Measurements from ENCODE around the gene BPIFB1. TPM values are rescaled to one million over a fixed set of nuclear protein-coding genes. Genes with fewer than 3 reads are reported as not detected.

The BPIFB1 gene
- polyA plus RNA-seq, 1 donor (not counting 4 experiments of a cell fraction or from before 2014, with no cell fraction given) = not detected

DNA sequence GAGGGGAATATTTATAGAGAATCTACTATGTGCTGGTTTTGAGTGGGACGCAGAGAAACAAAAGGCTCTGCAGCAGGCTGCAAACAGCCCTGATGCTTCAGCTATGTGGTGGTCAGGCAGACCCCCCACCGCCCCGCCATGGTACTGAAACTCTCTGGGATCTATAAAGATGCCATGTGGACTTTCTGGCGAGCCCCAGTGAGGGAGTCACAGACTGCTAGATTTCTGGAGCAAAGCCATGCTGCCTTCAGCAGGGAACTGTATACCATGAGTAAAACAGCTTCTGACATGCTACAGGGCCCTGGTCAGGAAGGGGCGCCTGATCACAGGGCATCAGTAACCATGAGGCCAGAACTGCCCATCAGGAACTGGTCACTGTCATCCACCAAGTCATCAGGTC is 19.2 kb upstream of the BPIFB1 start:
- DNase-seq (ENCODE audit: low read depth, low spot score) (no peak), FAIRE-seq (no peak)
- Histone ChIP-seq H3K27ac (ENCODE audit: control insufficient read depth, insufficient read depth, low read length) (no peak overlapping the region), H3K4me3 (ENCODE audit: control insufficient read depth in 2 of 3, extremely low read depth in 1 of 3, insufficient read depth in 2 of 3, low read depth in 1 of 3, low read length in 3 of 3) (no peak overlapping the region), H3K4me2 (ENCODE audit: control insufficient read depth, extremely low read depth, insufficient read depth, low read depth, low read length) (no peak overlapping the region), H3K79me2 (ENCODE audit: control insufficient read depth, insufficient read depth, low read length) (no peaks in the 10 kb centered on the region), H3K9ac (ENCODE audit: control insufficient read depth, extremely low read depth, insufficient read depth, low read length) (no peak overlapping the region), H3K36me3 (ENCODE audit: control insufficient read depth in 2 of 2, extremely low read depth in 1 of 2, insufficient read depth in 2 of 2, low read length in 2 of 2) (no peaks in the 10 kb centered on the region), H4K20me1 (ENCODE audit: control insufficient read depth, extremely low read depth, insufficient read depth, low read length) (no peaks in the 10 kb centered on the region), H3K27me3 (ENCODE audit: control insufficient read depth, extremely low read depth, insufficient read depth, low read length) (peaks cover 4% of the 10 kb centered on the region), H3K9me1 (ENCODE audit: control insufficient read depth, extremely low read depth, insufficient read depth, low read length) (no peaks in the 10 kb centered on the region), H3K4me1 (ENCODE audit: control insufficient read depth, extremely low read depth, insufficient read depth, low read length) (no peaks in the 10 kb centered on the region), H2AFZ (ENCODE audit: control insufficient read depth, low read length) (no peak overlapping the region), H3K9me3 (ENCODE audit: control insufficient read depth, low read depth, low read length) (no peaks in the 10 kb centered on the region)
- dilution Hi-C loops (cut with MboI; ENCODE audit: extremely low pct_ligation_motif_present, low sequenced_read_pairs) = no loop called here
- TF ChIP-seq, protein P1, sequence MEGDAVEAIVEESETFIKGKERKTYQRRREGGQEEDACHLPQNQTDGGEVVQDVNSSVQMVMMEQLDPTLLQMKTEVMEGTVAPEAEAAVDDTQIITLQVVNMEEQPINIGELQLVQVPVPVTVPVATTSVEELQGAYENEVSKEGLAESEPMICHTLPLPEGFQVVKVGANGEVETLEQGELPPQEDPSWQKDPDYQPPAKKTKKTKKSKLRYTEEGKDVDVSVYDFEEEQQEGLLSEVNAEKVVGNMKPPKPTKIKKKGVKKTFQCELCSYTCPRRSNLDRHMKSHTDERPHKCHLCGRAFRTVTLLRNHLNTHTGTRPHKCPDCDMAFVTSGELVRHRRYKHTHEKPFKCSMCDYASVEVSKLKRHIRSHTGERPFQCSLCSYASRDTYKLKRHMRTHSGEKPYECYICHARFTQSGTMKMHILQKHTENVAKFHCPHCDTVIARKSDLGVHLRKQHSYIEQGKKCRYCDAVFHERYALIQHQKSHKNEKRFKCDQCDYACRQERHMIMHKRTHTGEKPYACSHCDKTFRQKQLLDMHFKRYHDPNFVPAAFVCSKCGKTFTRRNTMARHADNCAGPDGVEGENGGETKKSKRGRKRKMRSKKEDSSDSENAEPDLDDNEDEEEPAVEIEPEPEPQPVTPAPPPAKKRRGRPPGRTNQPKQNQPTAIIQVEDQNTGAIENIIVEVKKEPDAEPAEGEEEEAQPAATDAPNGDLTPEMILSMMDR (optimal IDR thresholded peaks at IDR 0.05 in 1 of 3, IDR thresholded peaks at IDR 0.05 in 1 of 3, conservative IDR thresholded peaks at IDR 0.05 in 1 of 3; ENCODE audit: extremely low read depth in 1 of 3, insufficient read depth in 2 of 3, low read length in 3 of 3) = no peak
- no peak for TF ChIP-seq EZH2 (IDR thresholded peaks at IDR 0.05; ENCODE audit: low read length)

- H3K27ac ChIP-seq (ENCODE audit: control insufficient read depth, insufficient read depth, low read length) = no peak overlapping the region
- no peaks in the 10 kb centered on the region for H3K9me1 ChIP-seq (ENCODE audit: control insufficient read depth, extremely low read depth, insufficient read depth, low read length)
- H3K9me3 ChIP-seq (ENCODE audit: control insufficient read depth, low read depth, low read length) = no peaks in the 10 kb centered on the region
- H3K79me2 ChIP-seq (ENCODE audit: control insufficient read depth, insufficient read depth, low read length) = no peaks in the 10 kb centered on the region
- no peaks in the 10 kb centered on the region for H3K27me3 ChIP-seq (ENCODE audit: control insufficient read depth, extremely low read depth, insufficient read depth, low read length)
- H3K4me2 ChIP-seq (ENCODE audit: control insufficient read depth, extremely low read depth, insufficient read depth, low read depth, low read length) = no peak overlapping the region
- H3K36me3 ChIP-seq (ENCODE audit: control insufficient read depth in 2 of 2, extremely low read depth in 1 of 2, insufficient read depth in 2 of 2, low read length in 2 of 2) = no peaks in the 10 kb centered on the region
- FAIRE-seq (no peak), DNase-seq (ENCODE audit: low read depth, low spot score) (no peak)
- no peak overlapping the region for H3K9ac ChIP-seq (ENCODE audit: control insufficient read depth, extremely low read depth, insufficient read depth, low read length)
- no peaks in the 10 kb centered on the region for H4K20me1 ChIP-seq (ENCODE audit: control insufficient read depth, extremely low read depth, insufficient read depth, low read length)
- H2AFZ ChIP-seq (ENCODE audit: control insufficient read depth, low read length) = no peak overlapping the region
- H3K4me1 ChIP-seq (ENCODE audit: control insufficient read depth, extremely low read depth, insufficient read depth, low read length) = no peaks in the 10 kb centered on the region
- no peak for TF ChIP-seq EZH2 (IDR thresholded peaks at IDR 0.05; ENCODE audit: low read length)
- TF ChIP-seq, protein P1 (optimal IDR thresholded peaks at IDR 0.05 in 1 of 3, IDR thresholded peaks at IDR 0.05 in 1 of 3, conservative IDR thresholded peaks at IDR 0.05 in 1 of 3; ENCODE audit: extremely low read depth in 1 of 3, insufficient read depth in 2 of 3, low read length in 3 of 3) = no peak
- dilution Hi-C loops (cut with MboI; ENCODE audit: extremely low pct_ligation_motif_present, low sequenced_read_pairs) = no loop called here
- no peak overlapping the region for H3K4me3 ChIP-seq (ENCODE audit: control insufficient read depth in 2 of 3, extremely low read depth in 1 of 3, insufficient read depth in 2 of 3, low read depth in 1 of 3, low read length in 3 of 3)
Observed at GRCh38 chr20:33267701-33268100, 15.3 kb upstream of the BPIFB1 start.
